ENCODE results near the gene BNC2. TPM values are rescaled to one million over a fixed set of nuclear protein-coding genes. Genes with fewer than 3 reads are reported as not detected.

BNC2 gene
- total RNA-seq, 1 donor from 2014 or later: 5.4 TPM

DNA sequence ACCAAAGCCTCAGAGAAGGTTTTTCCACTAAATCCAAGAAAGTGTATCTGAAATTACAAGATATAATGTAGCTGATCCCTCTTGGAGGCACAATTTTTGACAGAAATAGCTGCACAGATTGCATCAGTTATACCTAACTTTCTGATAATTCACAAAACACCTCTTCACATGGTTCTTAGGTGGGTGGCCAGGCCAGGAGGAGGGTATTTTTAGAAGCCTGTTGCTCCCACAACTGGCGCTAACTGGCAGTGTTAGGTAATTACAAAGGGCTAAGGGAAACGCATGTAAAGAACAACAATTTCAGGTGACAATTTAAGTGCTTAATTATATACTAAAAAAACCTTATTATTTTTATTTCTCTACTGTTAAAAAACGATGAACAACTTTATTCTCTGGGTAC lies 247.9 kb downstream of the BNC2 start:
- H3K36me3 Mint-ChIP-seq (ENCODE audit: low read depth): no peaks in the 10 kb centered on the region
- H3K4me3 Mint-ChIP-seq: no peak overlapping the region
- H3K4me1 Mint-ChIP-seq: peaks cover 43% of the 10 kb centered on the region
- H3K27me3 Mint-ChIP-seq (ENCODE audit: low read depth): no peaks in the 10 kb centered on the region
- no peaks in the 10 kb centered on the region for H3K9me3 Mint-ChIP-seq
- no peak overlapping the region for H3K27ac Mint-ChIP-seq (ENCODE audit: unreplicated experiment)
- no peak for DNase-seq (ENCODE audit: low read depth, low spot score)
- TF ChIP-seq, protein P1, sequence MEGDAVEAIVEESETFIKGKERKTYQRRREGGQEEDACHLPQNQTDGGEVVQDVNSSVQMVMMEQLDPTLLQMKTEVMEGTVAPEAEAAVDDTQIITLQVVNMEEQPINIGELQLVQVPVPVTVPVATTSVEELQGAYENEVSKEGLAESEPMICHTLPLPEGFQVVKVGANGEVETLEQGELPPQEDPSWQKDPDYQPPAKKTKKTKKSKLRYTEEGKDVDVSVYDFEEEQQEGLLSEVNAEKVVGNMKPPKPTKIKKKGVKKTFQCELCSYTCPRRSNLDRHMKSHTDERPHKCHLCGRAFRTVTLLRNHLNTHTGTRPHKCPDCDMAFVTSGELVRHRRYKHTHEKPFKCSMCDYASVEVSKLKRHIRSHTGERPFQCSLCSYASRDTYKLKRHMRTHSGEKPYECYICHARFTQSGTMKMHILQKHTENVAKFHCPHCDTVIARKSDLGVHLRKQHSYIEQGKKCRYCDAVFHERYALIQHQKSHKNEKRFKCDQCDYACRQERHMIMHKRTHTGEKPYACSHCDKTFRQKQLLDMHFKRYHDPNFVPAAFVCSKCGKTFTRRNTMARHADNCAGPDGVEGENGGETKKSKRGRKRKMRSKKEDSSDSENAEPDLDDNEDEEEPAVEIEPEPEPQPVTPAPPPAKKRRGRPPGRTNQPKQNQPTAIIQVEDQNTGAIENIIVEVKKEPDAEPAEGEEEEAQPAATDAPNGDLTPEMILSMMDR (conservative IDR thresholded peaks at IDR 0.05): no peak

DNA sequence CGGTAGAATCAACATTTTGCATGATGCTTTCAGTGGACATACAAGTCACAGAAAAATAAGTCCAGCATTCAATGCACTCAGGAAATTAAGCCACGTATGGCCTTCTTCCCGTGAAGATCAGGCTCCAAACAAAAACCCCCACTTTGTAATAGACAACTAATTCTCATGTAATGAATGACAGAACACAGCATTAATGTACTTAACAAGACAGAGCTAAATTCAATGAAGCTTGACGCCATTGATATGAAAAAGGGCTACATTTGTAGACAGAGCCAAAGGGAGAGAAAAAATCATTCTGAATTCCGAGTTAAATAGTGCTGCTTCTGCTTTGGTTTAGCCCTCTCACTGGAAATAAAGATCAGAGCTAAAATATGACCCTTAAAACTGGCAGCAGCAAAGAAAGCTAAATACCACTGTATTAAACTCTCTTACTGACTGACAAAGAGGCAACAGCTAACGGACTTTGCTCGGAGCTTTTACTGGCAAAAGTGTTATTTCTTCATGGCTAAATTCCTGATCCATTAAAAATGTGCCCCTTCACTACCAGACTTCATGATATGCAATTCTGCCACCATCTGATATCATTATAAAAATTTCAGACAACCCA lies 250.5 kb downstream of the BNC2 start:
- H3K9me3 Mint-ChIP-seq: no peaks in the 10 kb centered on the region
- no peak overlapping the region for H3K4me3 Mint-ChIP-seq
- H3K36me3 Mint-ChIP-seq (ENCODE audit: low read depth): no peaks in the 10 kb centered on the region
- no peak for DNase-seq (ENCODE audit: low read depth, low spot score)
- H3K27ac Mint-ChIP-seq (ENCODE audit: unreplicated experiment): no peak overlapping the region
- TF ChIP-seq, protein P1 (conservative IDR thresholded peaks at IDR 0.05): no peak
- no peaks in the 10 kb centered on the region for H3K27me3 Mint-ChIP-seq (ENCODE audit: low read depth)
- H3K4me1 Mint-ChIP-seq: peaks cover 18% of the 10 kb centered on the region

DNA sequence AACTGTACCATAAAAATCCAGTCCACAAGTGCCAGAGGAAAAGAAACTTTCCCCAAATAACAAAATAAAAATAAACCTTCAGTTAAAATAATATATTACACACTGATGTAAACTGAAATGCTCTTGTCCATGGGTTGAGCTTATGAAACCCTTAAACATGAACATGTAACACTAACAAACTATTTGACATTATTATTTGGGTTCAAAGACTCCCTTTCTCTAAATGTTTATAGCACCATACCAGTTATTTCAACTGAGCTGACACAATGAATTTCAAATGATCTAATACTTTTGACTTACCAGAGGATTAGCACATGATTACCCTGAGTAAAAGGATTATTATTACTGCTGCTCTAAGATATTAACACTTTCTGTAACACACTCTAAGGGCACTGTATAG lies 251.1 kb downstream of the BNC2 start:
- no peaks in the 10 kb centered on the region for H3K9me3 Mint-ChIP-seq
- TF ChIP-seq, protein P1 (conservative IDR thresholded peaks at IDR 0.05): no peak
- no peaks in the 10 kb centered on the region for H3K36me3 Mint-ChIP-seq (ENCODE audit: low read depth)
- H3K27me3 Mint-ChIP-seq (ENCODE audit: low read depth): no peaks in the 10 kb centered on the region
- H3K4me1 Mint-ChIP-seq: peaks cover 12% of the 10 kb centered on the region
- DNase-seq (ENCODE audit: low read depth, low spot score): no peak
- H3K4me3 Mint-ChIP-seq: no peak overlapping the region
- H3K27ac Mint-ChIP-seq (ENCODE audit: unreplicated experiment): no peak overlapping the region

DNA sequence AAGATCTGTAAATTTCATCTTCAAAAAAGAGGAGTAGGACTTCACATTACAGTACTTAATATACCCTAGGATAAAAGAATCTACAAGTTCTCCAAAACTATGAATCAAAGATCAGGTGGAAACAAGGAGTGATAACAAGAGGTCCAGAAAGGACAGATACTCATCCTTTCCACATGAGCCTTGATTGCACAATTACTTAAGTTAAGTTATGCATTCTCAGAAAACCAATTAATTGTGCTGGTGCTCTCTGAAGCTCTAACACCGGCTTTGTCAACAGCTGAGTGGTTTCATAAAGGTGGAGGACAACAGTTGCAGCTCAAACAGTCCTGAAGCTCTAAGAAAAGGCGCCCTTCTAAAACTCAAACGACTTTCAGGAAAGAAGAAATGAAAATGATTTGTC lies 251.9 kb downstream of the BNC2 start:
- no peak for DNase-seq (ENCODE audit: low read depth, low spot score)
- no peaks in the 10 kb centered on the region for H3K36me3 Mint-ChIP-seq (ENCODE audit: low read depth)
- no peaks in the 10 kb centered on the region for H3K9me3 Mint-ChIP-seq
- TF ChIP-seq, protein P1 (conservative IDR thresholded peaks at IDR 0.05): no peak
- H3K27ac Mint-ChIP-seq (ENCODE audit: unreplicated experiment): no peak overlapping the region
- no peak overlapping the region for H3K4me3 Mint-ChIP-seq
- H3K27me3 Mint-ChIP-seq (ENCODE audit: low read depth): no peaks in the 10 kb centered on the region
- peaks cover 9% of the 10 kb centered on the region for H3K4me1 Mint-ChIP-seq

DNA sequence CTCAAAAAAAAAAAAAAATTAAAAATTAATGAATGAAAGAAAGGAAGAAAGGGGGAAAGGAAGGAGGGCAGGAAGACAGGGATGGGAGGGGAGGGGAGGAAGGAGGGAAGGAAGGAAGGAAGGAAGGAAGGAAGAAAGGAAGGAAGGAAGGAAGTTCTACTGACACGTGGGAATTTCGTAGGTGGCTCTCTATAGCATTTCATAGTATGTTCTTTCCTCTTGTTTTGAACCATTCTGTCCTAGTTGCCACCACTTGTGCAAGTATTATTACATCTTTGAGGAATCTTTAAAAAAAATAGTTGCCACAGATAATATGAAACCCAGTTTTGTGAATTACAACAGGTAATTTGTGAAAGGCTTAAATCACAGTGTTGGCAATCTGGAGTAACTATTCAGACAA lies 253.8 kb downstream of the BNC2 start:
- Mint-ChIP-seq H3K27ac (ENCODE audit: unreplicated experiment) (no peak overlapping the region), H3K4me1 (peaks cover 9% of the 10 kb centered on the region), H3K36me3 (ENCODE audit: low read depth) (no peaks in the 10 kb centered on the region), H3K9me3 (no peaks in the 10 kb centered on the region), H3K4me3 (no peak overlapping the region), H3K27me3 (ENCODE audit: low read depth) (no peaks in the 10 kb centered on the region)
- TF ChIP-seq, protein P1 (conservative IDR thresholded peaks at IDR 0.05): no peak
- DNase-seq (ENCODE audit: low read depth, low spot score): no peak
